Measurements from ENCODE around the gene ARHGAP45.

DNA sequence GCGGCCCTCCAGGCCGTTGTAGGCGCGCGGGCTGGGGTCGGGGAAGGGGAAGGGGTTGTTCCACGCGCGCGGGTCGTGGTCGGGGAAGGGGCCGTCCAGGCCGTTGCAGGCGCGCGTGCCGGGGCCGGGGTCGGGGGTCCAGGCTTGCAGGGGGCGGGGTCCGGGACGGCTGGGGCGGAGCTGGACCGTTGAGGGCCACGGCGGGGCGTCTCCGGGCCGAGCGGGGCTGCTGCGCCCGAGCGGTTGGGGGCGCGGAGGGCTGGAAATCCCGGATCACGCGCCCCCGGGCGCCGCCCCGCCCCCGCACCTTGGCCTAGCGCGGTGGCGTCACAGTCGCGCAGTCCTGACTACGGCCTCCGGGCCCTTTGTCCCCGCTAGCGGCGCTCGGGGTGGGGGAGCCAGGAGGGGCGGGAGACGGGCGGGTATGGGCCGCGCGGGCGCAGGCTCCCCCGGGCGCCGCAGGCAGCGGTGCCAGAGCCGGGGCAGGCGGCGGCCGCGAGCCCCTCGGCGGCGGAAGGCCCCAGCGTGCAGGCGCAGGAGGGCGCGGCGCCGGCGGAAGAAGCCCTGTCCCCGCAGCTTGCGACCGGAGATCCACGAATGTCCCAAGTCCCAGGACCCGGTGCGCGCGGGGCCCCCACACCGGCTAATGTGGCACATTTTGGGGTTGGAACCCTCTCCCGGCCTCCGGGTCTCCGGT lies 37.5 kb downstream of the ARHGAP45 start:
- TF ChIP-seq, protein P1, sequence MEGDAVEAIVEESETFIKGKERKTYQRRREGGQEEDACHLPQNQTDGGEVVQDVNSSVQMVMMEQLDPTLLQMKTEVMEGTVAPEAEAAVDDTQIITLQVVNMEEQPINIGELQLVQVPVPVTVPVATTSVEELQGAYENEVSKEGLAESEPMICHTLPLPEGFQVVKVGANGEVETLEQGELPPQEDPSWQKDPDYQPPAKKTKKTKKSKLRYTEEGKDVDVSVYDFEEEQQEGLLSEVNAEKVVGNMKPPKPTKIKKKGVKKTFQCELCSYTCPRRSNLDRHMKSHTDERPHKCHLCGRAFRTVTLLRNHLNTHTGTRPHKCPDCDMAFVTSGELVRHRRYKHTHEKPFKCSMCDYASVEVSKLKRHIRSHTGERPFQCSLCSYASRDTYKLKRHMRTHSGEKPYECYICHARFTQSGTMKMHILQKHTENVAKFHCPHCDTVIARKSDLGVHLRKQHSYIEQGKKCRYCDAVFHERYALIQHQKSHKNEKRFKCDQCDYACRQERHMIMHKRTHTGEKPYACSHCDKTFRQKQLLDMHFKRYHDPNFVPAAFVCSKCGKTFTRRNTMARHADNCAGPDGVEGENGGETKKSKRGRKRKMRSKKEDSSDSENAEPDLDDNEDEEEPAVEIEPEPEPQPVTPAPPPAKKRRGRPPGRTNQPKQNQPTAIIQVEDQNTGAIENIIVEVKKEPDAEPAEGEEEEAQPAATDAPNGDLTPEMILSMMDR (IDR thresholded peaks at IDR 0.05; ENCODE audit: control extremely low read depth in 1 of 3, insufficient read depth in 1 of 3, low read depth in 1 of 3, low read length in 3 of 3) = no peak
- TF ChIP-seq POLR2AphosphoS5 (IDR thresholded peaks at IDR 0.05; ENCODE audit: low read depth, low read length) (0 out of 2 replicates have a peak, but pooled peaks have one; percentile 2), SIX5 (IDR thresholded peaks at IDR 0.05; ENCODE audit: low read depth, low read length) (no peak), EP300 (IDR thresholded peaks at IDR 0.05; ENCODE audit: borderline replicate concordance in 1 of 2, low read depth in 2 of 2, low read length in 2 of 2) (no peak), SRF (IDR thresholded peaks at IDR 0.05; ENCODE audit: low read depth, low read length) (no peak), RXRA (IDR thresholded peaks at IDR 0.05; ENCODE audit: insufficient read depth, low read depth, low read length) (no peak)
- TF ChIP-seq, protein P2, sequence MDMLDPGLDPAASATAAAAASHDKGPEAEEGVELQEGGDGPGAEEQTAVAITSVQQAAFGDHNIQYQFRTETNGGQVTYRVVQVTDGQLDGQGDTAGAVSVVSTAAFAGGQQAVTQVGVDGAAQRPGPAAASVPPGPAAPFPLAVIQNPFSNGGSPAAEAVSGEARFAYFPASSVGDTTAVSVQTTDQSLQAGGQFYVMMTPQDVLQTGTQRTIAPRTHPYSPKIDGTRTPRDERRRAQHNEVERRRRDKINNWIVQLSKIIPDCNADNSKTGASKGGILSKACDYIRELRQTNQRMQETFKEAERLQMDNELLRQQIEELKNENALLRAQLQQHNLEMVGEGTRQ (IDR thresholded peaks at IDR 0.05; ENCODE audit: low read length) = no peak
- TF ChIP-seq, protein P3, sequence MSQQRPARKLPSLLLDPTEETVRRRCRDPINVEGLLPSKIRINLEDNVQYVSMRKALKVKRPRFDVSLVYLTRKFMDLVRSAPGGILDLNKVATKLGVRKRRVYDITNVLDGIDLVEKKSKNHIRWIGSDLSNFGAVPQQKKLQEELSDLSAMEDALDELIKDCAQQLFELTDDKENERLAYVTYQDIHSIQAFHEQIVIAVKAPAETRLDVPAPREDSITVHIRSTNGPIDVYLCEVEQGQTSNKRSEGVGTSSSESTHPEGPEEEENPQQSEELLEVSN (IDR thresholded peaks at IDR 0.05) = no peak
